Fibroblast of pulmonary artery (primary cell): ENCODE data around the gene ACTMAP.
"Not testable (repeated sequence)": the region's sequence is repeated elsewhere in the genome, so short reads cannot be mapped to it uniquely, and the experiment has no call there.

Source experiments
- DNase-seq: peaks from one replicate; pipeline ENCODE4 v3.0.0-alpha.2; 2010; ENCODE audit warnings: low read depth
- H3K4me3 ChIP-seq: replicated peaks from 2 replicates; pipeline ENCODE4 v1.5.1; 2011; ENCODE audit warnings: low read depth, mild to moderate bottlenecking, control low read depth, low read length, moderate library complexity
- TF ChIP-seq, protein P1 (sequence below): IDR thresholded peaks from 2 replicates; pipeline ENCODE4 v1.5.1; 2011; ENCODE audit warnings: mild to moderate bottlenecking, control low read depth, low read length, inconsistent platforms; ENCODE audit errors: missing control alignments

The ACTMAP gene

DNA sequence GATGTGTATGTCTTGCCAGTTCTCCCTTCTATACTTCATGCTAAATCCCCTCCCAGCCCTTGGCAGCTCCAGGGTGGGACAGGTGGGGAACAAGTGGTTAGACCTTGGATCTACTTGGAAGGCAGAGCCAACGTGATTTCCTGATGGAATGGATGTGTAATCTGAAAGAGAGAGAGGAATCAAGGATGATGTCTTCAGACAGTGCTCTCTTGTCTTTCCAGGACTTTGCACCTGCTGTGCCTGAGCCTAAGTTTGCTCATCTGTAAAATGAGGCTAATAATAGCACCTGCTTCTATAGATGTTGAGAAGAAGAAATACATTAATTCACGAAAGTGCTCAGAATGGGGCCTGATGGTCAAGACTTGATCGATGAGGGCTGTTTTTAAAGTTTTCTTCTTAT lies 41.7 kb upstream of the ACTMAP start:
- H3K4me3 ChIP-seq: no peak overlapping the region
- TF ChIP-seq, protein P1, sequence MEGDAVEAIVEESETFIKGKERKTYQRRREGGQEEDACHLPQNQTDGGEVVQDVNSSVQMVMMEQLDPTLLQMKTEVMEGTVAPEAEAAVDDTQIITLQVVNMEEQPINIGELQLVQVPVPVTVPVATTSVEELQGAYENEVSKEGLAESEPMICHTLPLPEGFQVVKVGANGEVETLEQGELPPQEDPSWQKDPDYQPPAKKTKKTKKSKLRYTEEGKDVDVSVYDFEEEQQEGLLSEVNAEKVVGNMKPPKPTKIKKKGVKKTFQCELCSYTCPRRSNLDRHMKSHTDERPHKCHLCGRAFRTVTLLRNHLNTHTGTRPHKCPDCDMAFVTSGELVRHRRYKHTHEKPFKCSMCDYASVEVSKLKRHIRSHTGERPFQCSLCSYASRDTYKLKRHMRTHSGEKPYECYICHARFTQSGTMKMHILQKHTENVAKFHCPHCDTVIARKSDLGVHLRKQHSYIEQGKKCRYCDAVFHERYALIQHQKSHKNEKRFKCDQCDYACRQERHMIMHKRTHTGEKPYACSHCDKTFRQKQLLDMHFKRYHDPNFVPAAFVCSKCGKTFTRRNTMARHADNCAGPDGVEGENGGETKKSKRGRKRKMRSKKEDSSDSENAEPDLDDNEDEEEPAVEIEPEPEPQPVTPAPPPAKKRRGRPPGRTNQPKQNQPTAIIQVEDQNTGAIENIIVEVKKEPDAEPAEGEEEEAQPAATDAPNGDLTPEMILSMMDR: no peak
- no peak for DNase-seq

DNA sequence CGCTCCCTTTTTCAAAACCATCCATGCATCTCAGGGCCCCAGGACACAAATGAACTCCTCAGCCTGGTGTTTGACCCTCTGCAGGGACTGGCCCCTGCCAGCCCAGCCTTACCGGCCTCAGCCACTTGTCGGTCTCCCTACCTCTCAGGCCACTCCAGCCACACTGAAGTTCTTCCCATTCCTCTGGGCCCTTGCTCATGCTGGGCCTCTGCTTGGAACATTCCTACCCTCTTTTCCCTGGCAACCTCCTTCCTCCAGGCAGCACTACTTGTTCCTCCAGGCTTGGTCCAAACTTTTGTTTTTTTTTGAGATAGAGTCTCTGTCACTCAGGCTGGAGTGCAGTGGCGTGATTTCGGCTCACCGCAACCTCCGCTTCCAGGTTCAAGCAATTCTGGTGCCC lies 41.1 kb upstream of the ACTMAP start:
- DNase-seq: no peak
- TF ChIP-seq, protein P1: no peak
- no peak overlapping the region for H3K4me3 ChIP-seq

DNA sequence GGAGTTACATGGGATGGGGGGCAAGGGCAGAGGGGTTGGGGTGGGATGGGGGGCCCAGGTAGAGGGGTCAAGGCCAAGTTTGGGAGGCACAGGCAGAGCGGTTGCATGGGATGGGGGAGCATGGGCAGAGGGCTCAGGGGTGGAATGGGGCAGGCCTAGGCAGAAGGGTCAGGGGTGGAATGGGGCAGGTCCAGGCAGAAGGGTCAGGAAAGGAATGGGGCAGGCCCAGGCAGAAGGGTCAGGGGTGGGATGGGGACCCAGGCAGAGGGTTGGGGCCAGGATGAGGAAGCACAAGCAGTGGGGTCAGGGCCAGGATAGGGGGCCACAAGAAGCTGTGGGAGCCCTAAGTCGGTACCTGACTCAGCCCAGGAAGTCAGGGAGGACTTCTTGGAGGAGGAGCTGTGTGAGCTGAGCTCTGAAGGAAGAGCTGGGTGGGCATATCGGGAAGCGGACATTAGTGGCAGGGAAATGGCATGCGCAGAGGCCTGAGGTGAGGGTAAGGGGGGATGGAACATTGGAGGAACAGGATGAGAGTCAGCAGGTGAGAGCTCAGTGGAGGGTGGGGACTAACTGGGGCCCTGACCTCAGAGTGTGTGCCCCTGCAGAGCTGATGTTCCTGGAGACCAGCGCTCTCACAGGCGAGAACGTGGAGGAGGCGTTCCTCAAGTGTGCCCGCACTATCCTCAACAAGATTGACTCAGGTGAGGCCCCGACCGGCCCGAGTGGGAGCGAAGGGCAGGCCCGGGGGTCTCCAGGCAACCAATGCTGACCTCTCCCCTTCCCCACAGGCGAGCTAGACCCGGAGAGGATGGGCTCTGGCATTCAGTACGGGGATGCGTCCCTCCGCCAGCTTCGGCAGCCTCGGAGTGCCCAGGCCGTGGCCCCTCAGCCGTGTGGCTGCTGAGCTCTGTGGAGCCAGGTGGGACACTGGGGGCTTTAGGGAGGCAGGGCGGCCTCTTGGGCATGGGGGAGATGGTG lies 36.1 kb upstream of the ACTMAP start:
- no peak for DNase-seq
- TF ChIP-seq, protein P1: no peak
- H3K4me3 ChIP-seq: no peak overlapping the region

DNA sequence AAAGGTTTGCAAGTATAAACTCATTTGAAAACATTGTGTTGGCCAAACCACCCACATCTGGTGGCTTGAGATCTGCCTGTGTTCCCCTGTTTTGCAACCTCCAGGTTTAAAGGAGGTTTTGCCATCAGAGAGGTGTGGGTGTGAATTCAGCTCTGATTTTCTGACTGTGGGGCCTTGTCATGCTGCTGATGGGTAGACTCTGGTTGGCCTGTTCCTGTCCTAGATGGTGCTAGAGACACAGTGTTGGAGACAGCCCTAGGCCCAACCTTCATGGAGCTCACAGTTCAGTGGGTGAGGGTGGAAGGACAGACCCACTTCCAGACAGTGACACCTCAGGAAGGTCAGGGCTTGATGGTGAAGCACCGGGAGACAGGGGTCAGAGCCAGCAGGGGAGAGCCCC lies 35.2 kb upstream of the ACTMAP start:
- H3K4me3 ChIP-seq: no peak overlapping the region
- no peak for DNase-seq

DNA sequence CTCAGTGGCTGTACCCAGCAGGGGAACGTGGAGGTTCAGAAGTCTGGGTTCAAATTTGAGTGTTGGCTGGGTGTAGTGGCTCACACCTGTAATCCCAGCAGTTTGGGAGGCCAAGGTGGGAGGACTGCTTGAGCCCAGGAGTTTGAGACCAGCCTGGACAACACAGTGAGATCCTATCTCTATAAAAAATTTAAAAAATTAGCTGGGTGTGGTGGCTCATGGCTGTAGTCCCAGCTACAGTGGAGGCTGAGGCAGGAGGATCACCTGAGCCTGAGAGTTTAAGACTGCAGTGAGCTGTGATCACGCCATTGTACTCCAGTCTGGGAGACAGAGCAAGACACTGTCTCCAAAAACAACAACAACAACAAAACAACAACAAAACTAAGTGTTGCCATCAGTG lies 33.9 kb upstream of the ACTMAP start:
- H3K4me3 ChIP-seq, DNase-seq: not testable (repeated sequence)

More for the DNA sequence above, 35.2 kb upstream of the ACTMAP start:
- TF ChIP-seq, protein P1: no peak

DNA sequence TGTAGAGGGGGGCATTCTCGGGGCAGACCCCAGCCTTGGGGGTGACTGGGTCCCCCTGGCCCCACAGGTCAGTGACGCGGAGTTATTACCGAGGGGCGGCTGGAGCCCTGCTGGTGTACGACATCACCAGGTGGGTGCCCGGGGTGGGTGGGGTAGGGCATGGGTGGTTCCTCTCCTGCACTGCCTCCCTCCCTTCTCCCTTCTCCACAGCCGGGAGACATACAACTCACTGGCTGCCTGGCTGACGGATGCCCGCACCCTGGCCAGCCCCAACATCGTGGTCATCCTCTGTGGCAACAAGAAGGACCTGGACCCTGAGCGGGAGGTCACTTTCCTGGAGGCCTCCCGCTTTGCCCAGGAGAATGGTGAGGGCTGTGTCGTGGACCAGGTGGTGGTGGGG lies 33.4 kb upstream of the ACTMAP start:
- TF ChIP-seq, protein P1: no peak
- H3K4me3 ChIP-seq: no peak overlapping the region
- no peak for DNase-seq

DNA sequence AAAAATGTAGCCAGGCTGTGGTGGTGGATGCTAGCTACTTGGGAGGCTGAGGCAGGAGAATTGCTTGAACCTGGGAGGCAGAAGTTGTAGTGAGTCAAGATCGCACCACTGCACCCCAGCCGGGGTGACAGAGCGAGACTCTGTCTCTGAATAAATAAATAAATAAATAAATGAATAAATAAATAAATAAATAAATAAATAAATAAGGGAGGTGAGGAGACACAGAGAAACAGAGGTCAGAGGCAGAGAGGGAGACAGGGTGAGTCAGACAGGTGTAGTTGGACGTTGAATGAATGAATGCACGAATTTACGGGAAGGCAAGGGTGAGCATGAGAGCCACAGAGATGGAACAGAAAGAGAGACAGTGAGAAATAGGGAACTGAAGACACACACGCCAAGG lies 30.9 kb upstream of the ACTMAP start:
- TF ChIP-seq, protein P1: no peak
- H3K4me3 ChIP-seq: no peak overlapping the region
- no peak for DNase-seq
